Stimulated activated CD4-positive, alpha-beta T cell treated with anti-CD3 and anti-CD28 coated beads, Interleukin-12 subunit alpha, Interleukin-12 subunit beta, amount 100 ng/mL, for 24 hours (primary cell): ENCODE results near the gene CYP26B1.

Experiments used
- DNase-seq, 2 experiments: peaks; one replicate each; pipeline ENCODE4 v3.0.0-alpha.2; 2020; ENCODE audit warnings: low read depth in 2 of 2

Gene CYP26B1

DNA sequence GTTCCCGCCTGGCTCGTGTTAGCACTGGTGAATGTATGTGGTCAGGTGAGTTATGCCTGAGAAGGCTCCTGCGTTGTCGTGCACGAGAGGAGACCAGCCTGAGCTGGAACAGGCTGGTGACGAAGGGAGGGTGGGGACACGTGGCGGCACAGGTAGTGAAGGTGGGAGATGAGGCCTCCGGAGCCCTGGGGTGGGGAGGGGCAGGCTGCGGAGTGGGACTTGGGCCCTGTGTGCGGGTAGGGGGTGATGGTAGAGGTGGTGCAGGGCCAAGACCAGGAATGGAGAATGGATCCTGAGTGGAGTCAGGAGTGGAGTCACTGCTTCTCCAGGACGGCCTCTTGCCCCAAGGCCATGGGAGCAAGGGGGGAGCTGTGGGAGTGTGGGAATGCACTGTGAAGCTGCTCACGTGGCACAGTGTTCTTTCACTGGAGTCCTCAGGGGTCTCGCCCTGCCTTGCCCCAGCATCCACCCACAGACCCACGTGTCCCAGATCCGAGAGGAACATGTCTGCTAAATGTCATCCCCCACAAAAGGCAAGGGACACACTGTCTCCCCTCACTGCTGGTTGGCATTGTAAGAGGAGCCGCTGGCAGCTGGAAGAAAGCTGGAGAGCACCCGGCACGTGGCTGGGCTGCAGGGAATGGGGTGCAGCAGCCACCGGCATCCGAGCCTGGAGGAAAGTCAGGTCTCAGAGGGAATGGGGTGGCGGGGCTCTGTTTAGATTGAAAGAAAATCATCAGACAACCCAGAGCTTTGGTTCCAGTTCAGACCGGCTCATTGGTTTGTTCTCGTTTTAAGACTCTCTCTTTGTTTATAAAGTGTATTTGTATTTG lies 63.7 kb downstream of the CYP26B1 start:
- DNase-seq: no peak

DNA sequence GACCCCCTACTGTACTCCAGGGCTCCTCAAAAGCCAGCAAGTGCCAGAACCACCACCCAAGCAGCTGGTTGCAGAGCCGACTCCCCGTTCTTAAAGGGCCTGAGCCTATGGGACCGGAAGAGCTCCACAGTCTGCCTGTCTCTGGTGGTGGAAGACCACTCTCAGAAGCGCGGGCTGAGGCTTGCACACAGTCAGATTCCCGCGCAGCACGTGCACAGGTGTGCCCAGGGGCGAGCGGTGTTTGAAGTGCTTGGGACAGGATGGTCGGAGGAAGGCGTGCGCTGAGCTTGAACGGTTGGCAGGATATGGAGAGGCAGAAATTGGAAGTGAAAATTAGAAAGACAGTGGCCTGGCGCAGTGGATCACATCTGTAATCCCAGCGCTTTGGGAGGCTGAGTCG lies 64.8 kb downstream of the CYP26B1 start:
- no peak for DNase-seq

DNA sequence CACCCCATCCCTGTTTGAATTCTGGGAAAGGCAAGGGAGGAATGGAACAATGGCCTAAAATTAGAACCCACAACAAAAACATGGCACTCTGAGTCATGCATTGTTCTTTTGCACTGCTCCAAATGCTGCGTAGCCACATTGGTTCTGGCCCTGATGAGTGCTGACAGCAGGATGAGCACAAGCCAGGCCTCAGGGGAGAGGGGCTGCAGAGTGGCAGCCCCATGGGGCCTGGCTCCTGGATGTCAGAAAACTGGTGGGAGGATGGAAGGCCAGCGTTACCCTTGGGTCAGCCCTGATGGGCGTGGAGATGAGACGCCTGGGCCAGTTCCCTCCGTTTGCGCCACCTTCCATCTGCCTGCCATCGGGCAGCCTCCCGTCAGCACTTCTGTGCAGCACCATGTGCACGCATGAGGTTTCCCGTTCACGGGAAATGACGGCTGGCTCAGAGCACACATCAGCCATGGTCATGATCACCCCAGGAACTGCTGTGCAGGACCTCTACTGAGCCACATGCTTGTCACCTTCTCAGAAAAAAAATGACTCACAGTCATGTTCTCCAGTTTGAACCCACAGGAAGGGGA lies 65.6 kb downstream of the CYP26B1 start:
- no peak for DNase-seq

DNA sequence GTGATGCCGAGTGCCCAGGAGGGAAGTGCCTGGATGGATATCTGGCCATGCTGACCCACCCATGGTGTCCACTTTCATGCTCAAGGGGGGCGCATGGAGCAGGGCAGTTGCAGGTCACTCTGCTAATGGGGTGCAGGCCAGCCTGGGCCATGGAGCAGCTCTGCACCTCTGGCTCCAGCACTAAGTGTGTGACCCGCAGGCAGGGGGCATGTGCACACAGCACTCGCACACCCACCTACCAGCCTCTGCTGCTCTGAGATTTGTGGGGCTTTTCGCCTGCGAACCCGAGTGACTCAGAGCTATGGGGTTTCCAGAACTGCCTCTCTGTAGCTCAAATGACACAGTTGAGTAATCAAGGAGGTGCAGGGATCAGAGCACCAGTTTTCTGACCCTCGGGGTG lies 66.2 kb downstream of the CYP26B1 start:
- DNase-seq: no peak

DNA sequence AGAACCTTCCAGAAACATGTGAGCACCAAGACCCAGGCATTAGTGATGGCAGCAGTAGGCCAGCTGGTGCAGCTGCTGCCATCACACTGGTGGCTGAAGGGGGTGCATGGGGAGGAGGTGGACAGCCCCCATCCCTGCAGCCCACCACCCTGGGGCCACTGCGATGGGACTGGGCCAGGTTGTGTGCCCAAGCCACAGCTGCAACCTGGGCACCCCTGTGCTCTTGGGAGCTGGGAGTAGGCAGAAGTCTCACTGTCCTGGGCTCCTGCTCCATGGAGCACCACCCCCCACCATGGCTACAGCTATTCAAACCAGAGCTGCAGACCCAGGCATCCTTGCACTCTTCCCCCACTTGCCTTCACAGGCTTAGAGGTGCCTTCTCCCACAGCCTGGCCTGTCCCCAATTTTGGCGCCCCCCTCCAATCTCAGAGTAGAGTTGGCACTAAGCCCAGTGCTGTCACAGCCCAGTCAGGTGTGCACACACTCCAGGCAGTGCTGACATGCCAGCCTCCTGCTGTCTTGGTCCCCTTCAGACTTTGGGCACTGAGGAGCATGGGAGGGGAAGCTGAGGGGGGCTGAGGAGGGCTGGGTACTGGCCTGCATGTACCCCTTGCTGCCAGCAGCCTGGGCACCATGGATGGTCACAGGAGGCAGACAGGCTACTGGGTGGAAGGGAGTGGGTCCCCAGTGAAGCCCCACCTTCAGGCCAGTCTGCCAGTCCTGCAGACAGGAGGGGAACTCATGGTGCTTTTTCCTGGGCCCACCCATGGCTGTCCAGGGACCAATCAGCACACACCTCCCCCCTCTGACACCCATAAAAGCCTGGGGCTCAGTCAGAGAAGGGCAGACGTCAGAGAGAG lies 67.1 kb downstream of the CYP26B1 start:
- no peak for DNase-seq
